Breast epithelium (tissue), 4 donors: Measurements from ENCODE around the gene MYOF. TPM values are rescaled to one million over a fixed set of nuclear protein-coding genes. Genes with fewer than 3 reads are reported as not detected.
"Not testable (repeated sequence)": the region's sequence is repeated elsewhere in the genome, so short reads cannot be mapped to it uniquely, and the experiment has no call there.

Experiments
- DNase-seq, 2 donors: peaks; one replicate each; pipeline ENCODE4 v3.0.0-alpha.2; 2019; ENCODE audit warnings: low spot score in 2 of 2
- H3K27ac ChIP-seq, 2 donors: fragments of 200-600 bp; sonication (generic) in 1 of 2; one replicate each; pipeline ENCODE4 v1.5.1; 2016 to 2019; ENCODE audit warnings: mild to moderate bottlenecking in 1 of 2
- H3K27me3 ChIP-seq, 2 donors: fragments of 200-600 bp; sonication (generic) in 1 of 2; one replicate each; pipeline versions ENCODE4 v1.5.1 to v1.6.0; 2017 to 2019; ENCODE audit warnings: control low read depth in 1 of 2, mild to moderate bottlenecking in 1 of 2
- H3K36me3 ChIP-seq: fragments of 200-600 bp; one replicate; pipeline ENCODE4 v1.5.1; 2019
- H3K4me1 ChIP-seq, 2 donors: fragments of 200-600 bp; sonication (generic); one replicate each; pipeline ENCODE4 v1.5.1; 2016 to 2019; ENCODE audit warnings: control low read depth in 1 of 2
- H3K4me3 ChIP-seq, 3 donors: fragments of 200-600 bp; sonication (generic); 1 replicate in 2 of 3; 2 replicates in 1 of 3; pipeline ENCODE4 v1.5.1; 2016 to 2019; ENCODE audit warnings: mild to moderate bottlenecking in 3 of 3, moderate library complexity in 2 of 3
- H3K9me3 ChIP-seq, 2 donors: fragments of 200-600 bp; sonication (generic) in 1 of 2; one replicate each; pipeline ENCODE4 v1.5.1; 2016 to 2019; ENCODE audit warnings: control low read depth in 1 of 2
- POLR2A ChIP-seq: fragments of 450-650 bp; IDR thresholded peaks from one replicate; pipeline ENCODE4 v1.6.1; 2016; ENCODE audit warnings: antibody characterized with exemption, mild to moderate bottlenecking, moderate library complexity
- POLR2AphosphoS5 ChIP-seq, 3 donors: sonication (generic); formaldehyde crosslinking; IDR thresholded peaks; one replicate each; pipeline ENCODE4 v1.6.1; 2017; ENCODE audit warnings: antibody characterized with exemption in 3 of 3
- intact Hi-C: fragments of 100-400 bp; cut with DNase I; formaldehyde crosslinking; loops from one replicate; pipeline ENCODE4 v1.15.1; 2023; ENCODE audit warnings: low total_unique reads
- total RNA-seq, 3 donors: library from RNA; depleted of rRNA; stranded (reverse); fragments of >200 nt; gene quantifications; one replicate each; pipeline ENCODE4 v1.1.0, GENCODE V29; 2016
- TF ChIP-seq, protein P1 (sequence below), 3 donors: fragments of 450-650 bp; IDR thresholded peaks; one replicate each; pipeline ENCODE4 v1.5.1; 2016 to 2017; ENCODE audit warnings: antibody characterized with exemption in 3 of 3, mild to moderate bottlenecking in 3 of 3, moderate library complexity in 3 of 3

Gene MYOF
- total RNA-seq, 3 donors from 2014 or later: 118 to 131 (median 130) TPM

DNA sequence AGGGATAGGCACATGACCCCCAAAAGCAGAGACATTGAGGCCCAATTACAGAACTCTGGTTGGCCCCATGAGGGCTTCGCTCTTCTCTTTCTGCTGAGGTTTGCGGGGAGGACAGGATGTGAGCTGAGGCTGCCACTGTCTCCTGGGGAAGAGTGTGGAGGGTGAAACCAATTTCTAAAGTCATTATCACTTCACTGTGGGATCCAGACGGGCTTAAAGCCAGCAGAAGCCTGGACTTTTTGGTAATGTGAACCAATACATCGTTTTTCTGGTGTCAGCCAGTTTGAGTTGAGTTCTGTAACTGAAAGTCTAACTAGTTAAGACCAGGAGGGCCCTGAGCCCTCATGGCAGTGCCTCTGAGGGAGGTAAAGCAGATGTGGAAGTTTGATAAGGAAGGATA, 163.0 kb downstream of the MYOF start:
- intact Hi-C loops: no loop called here
- H3K9me3 ChIP-seq: no peaks in the 10 kb centered on the region
- no peak overlapping the region for H3K4me3 ChIP-seq
- DNase-seq: no peak
- peak overlapping the region in 1 of 2 donors; percentile 38 for H3K27ac ChIP-seq
- TF ChIP-seq POLR2A (no peak), POLR2AphosphoS5 (IDR thresholded peaks at IDR 0.05) (no peak)
- TF ChIP-seq, protein P1, sequence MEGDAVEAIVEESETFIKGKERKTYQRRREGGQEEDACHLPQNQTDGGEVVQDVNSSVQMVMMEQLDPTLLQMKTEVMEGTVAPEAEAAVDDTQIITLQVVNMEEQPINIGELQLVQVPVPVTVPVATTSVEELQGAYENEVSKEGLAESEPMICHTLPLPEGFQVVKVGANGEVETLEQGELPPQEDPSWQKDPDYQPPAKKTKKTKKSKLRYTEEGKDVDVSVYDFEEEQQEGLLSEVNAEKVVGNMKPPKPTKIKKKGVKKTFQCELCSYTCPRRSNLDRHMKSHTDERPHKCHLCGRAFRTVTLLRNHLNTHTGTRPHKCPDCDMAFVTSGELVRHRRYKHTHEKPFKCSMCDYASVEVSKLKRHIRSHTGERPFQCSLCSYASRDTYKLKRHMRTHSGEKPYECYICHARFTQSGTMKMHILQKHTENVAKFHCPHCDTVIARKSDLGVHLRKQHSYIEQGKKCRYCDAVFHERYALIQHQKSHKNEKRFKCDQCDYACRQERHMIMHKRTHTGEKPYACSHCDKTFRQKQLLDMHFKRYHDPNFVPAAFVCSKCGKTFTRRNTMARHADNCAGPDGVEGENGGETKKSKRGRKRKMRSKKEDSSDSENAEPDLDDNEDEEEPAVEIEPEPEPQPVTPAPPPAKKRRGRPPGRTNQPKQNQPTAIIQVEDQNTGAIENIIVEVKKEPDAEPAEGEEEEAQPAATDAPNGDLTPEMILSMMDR (IDR thresholded peaks at IDR 0.05): no peak
- no peaks in the 10 kb centered on the region for H3K4me1 ChIP-seq
- peaks cover 7% of the 10 kb centered on the region for H3K36me3 ChIP-seq
- H3K27me3 ChIP-seq: no peaks in the 10 kb centered on the region

DNA sequence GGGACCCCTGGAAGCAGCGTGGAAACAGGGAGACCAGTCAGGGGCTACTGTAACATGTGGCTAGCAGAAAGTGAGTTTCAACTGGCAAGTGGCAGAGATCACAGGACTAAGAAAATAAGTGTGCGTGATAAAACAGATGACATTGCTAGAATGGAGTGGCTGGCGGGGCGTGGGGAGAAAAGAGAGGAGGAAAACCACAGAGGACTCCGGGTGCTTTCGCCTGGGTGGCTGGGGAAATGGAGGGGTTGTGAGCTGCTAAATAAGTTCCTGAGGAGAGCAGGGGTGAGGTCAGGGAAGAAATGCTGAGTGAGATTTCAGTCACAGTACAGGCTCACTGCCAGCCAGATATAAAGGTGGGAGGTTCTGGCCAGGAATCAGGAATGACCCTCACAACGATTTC, 166.9 kb downstream of the MYOF start:
- peaks cover 4% of the 10 kb centered on the region for H3K36me3 ChIP-seq
- TF ChIP-seq, protein P1 (IDR thresholded peaks at IDR 0.05): no peak
- TF ChIP-seq POLR2AphosphoS5 (IDR thresholded peaks at IDR 0.05): no peak
- TF ChIP-seq POLR2A: no peak

DNA sequence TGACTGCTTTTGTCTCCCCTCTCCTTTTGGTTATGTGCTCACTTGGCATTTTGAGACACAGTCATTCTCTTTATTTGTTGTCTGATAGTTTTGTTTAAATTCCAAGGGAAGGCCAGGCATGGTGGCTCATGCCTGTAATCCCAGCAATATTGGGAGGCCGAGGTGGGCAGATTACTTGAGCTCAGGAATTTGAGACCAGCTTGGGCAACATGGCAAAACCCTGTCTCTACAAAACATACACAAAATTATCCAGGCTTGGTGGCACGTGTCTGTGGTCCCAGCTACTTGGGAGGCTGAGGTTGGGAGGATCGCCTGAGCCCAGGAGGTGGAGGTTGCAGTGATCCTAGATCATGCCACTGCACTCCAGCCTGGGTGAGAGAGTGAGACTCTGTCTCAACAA, 167.5 kb downstream of the MYOF start:
- not testable (repeated sequence) for H3K27me3 ChIP-seq, DNase-seq, H3K4me1 ChIP-seq, H3K27ac ChIP-seq, H3K36me3 ChIP-seq, H3K4me3 ChIP-seq, H3K9me3 ChIP-seq
- intact Hi-C loops: loop anchor here (5.0 kb wide), 1 partner anchor 1287 kb away; no protein-coding TSS in a partner anchor

More for the DNA sequence above, 166.9 kb downstream of the MYOF start:
- H3K27ac ChIP-seq: no peak overlapping the region
- no peak overlapping the region for H3K4me3 ChIP-seq
- H3K9me3 ChIP-seq: no peaks in the 10 kb centered on the region
- no peaks in the 10 kb centered on the region for H3K27me3 ChIP-seq
- intact Hi-C loops: no loop called here
- no peak for DNase-seq
- H3K4me1 ChIP-seq: no peaks in the 10 kb centered on the region

DNA sequence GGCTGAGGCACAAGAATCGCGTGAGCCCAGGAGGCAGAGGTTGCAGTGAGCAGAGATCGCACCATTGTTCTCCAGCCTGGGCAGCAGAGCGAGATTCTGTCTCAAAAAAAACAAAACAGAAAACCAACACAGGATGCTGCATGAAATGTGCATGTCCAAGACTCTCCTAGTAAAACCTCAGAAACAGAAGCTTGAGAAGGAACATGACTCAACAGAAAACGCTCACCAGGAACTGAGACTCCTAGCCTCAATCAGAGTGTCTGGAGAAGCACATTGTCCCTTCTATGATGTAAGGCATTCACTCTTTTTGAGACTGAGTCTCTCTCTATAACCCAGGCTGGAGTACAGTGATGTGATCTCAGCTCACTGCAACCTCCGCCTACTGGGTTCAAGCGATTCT, 168.3 kb downstream of the MYOF start:
- no peaks in the 10 kb centered on the region for H3K27me3 ChIP-seq
- peaks cover under 1% of the 10 kb centered on the region for H3K36me3 ChIP-seq
- H3K9me3 ChIP-seq: no peaks in the 10 kb centered on the region
- intact Hi-C loops: loop anchor here (5.0 kb wide), 1 partner anchor 1286 kb away; no protein-coding TSS in a partner anchor
- H3K27ac ChIP-seq: no peak overlapping the region
- no peak for DNase-seq
- TF ChIP-seq, protein P1 (IDR thresholded peaks at IDR 0.05): no peak
- no peak for TF ChIP-seq POLR2A
- TF ChIP-seq POLR2AphosphoS5 (IDR thresholded peaks at IDR 0.05): no peak
- H3K4me1 ChIP-seq: no peaks in the 10 kb centered on the region
- no peak overlapping the region for H3K4me3 ChIP-seq

DNA sequence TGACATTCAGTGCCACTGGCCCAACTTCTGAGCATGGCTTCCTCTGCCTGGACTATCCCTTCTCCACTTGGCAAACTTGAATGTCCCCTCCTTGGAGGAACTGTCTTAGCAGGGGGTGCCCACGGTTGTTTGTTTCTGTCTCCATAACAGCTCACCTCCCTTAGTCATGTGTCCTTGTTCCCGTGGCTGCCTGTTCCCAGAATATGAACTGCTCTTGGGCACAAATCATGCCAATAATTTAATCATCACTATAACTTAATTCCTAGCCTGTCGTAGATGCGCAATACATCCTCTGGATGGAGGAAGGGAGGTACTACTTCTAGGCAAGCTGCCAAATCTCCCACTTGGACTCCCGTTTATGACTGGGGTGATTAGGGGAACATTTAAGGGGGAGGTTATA, 173.1 kb downstream of the MYOF start:
- Histone ChIP-seq H3K27ac (no peak overlapping the region), H3K4me3 (no peak overlapping the region), H3K36me3 (no peaks in the 10 kb centered on the region), H3K27me3 (no peaks in the 10 kb centered on the region), H3K4me1 (no peaks in the 10 kb centered on the region), H3K9me3 (no peaks in the 10 kb centered on the region)
- no peak for DNase-seq
- intact Hi-C loops: no loop called here
- TF ChIP-seq, protein P1 (IDR thresholded peaks at IDR 0.05): no peak
- TF ChIP-seq POLR2A (no peak), POLR2AphosphoS5 (IDR thresholded peaks at IDR 0.05) (no peak)

DNA sequence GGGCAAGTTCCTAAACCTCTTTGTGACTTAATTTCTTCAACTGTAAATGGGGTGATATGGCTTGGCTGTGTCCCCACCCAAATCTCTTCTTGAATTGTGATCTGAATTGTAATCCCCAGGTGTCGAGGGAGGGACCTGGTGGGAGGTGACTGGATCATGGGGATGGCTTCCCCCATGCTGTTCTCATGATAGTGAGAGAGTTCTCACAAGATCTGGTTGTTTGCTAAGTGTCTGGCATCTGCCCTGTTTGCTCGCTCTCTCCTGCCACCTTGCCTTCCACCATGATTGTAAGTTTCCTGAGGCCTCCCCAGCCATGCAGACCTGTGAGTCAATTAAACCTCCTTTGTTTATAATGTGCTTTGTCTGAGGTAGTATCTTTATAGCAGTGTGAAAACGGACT, 177.0 kb downstream of the MYOF start:
- Histone ChIP-seq H3K27ac (no peak overlapping the region), H3K4me3 (no peak overlapping the region), H3K9me3 (no peaks in the 10 kb centered on the region), H3K27me3 (no peaks in the 10 kb centered on the region), H3K36me3 (no peaks in the 10 kb centered on the region), H3K4me1 (no peaks in the 10 kb centered on the region)
- TF ChIP-seq, protein P1 (IDR thresholded peaks at IDR 0.05): no peak
- no peak for TF ChIP-seq POLR2A
- TF ChIP-seq POLR2AphosphoS5 (IDR thresholded peaks at IDR 0.05): no peak
- DNase-seq: no peak
- intact Hi-C loops: no loop called here
